Activated CD4-positive, alpha-beta memory T cell treated with anti-CD3 and anti-CD28 coated beads for 36 hours (primary cell): Measurements from ENCODE around the gene C11orf54. TPM values are rescaled to one million over a fixed set of nuclear protein-coding genes. Genes with fewer than 3 reads are reported as not detected.
A peak's percentile ranks its signal among the peaks of the same experiment; 100 is the strongest.

Source experiments
- CTCF ChIA-PET: fragments of 350-600 bp; sonication (Branson Sonifier 250); formaldehyde crosslinking; loops from one replicate; lab custom pipeline; 2021; ENCODE audit warnings: antibody characterized with exemption, inconsistent platforms; lab: Charles Lee
- POLR2A ChIA-PET: fragments of 350-600 bp; sonication (Branson Sonifier 250); formaldehyde crosslinking; loops from one replicate; lab custom pipeline; 2021; ENCODE audit warnings: antibody characterized with exemption; lab: Charles Lee
- DNase-seq: peaks from one replicate; pipeline ENCODE4 v3.0.0-alpha.2; 2020
- H3K27ac Mint-ChIP-seq: one replicate; pipeline ENCODE4 v1.8.0; 2021; ENCODE audit warnings: mixed read lengths
- H3K27me3 Mint-ChIP-seq: one replicate; pipeline ENCODE4 v1.8.0; 2021; ENCODE audit warnings: mixed read lengths
- H3K36me3 Mint-ChIP-seq: one replicate; pipeline ENCODE4 v1.8.0; 2021; ENCODE audit warnings: mixed read lengths
- H3K4me1 Mint-ChIP-seq: one replicate; pipeline ENCODE4 v1.8.0; 2021; ENCODE audit warnings: low read depth, mixed read lengths
- H3K4me3 Mint-ChIP-seq: one replicate; pipeline ENCODE4 v1.8.0; 2021; ENCODE audit warnings: mild to moderate bottlenecking, mixed read lengths
- H3K9me3 Mint-ChIP-seq: one replicate; pipeline ENCODE4 v1.8.0; 2021; ENCODE audit warnings: mixed read lengths
- intact Hi-C: fragments of 100-400 bp; cut with micrococcal nuclease; formaldehyde crosslinking; loops from one replicate; pipeline ENCODE4 v1.15.1; 2023
- total RNA-seq, 2 experiments: library from RNA; stranded (reverse); gene quantifications; one replicate each; pipeline ENCODE4 v1.2.3, GENCODE V29; 2021

The C11orf54 gene
- 10 to 100 TPM; 21.6 to 23.7 TPM for total RNA-seq

- DNase-seq: peak; percentile 97
- Mint-ChIP-seq H3K4me1 (peaks cover 39% of the 10 kb centered on the region), H3K36me3 (peaks cover 57% of the 10 kb centered on the region), H3K9me3 (no peaks in the 10 kb centered on the region), H3K27ac (peak within 1 kb of the TSS; percentile 100), H3K4me3 (peak within 1 kb of the TSS; percentile 100), H3K27me3 (no peaks in the 10 kb centered on the region)
- ChIA-PET CTCF (interaction anchor here (0.8 to 3.5 kb wide), 4 partner anchors 15 to 1326 kb away, joined by 3 to 40 read pairs (median 4); partner anchors contain the start of genes MED17 and SRSF8), POLR2A (interaction anchor here (0.8 to 7.6 kb wide), 9 partner anchors 9 to 544 kb away, joined by 3 to 126 read pairs (median 13); partner anchors contain the start of genes CEP295, MED17, PANX1 and SLC36A4)
- intact Hi-C loops: loop anchor here (1.0 to 2.0 kb wide), 6 partner anchors 43 to 802 kb away; partner anchors contain the start of genes ANKRD49, CEP295, FUT4 and MED17
Measured at GRCh38 chr11:93741094-93741881, at the start of gene C11orf54, which contains the start of gene TAF1D. TSS of gene C11orf54 (plus strand) at chr11:93741672. CDS start at chr11:93747394, 5,722 bp downstream. TSS of gene TAF1D (minus strand) at chr11:93741495. CDS start at chr11:93739304, 2,191 bp downstream.

GRCh38 chr11:93694109-93694508 lies 47.4 kb upstream of the C11orf54 start:
- no peak for DNase-seq
- no peak overlapping the region for H3K4me3 Mint-ChIP-seq
- POLR2A ChIA-PET: no interaction called here
- H3K4me1 Mint-ChIP-seq: peaks cover 8% of the 10 kb centered on the region
- no peak overlapping the region for H3K27ac Mint-ChIP-seq
- CTCF ChIA-PET: no interaction called here
- no peaks in the 10 kb centered on the region for H3K27me3 Mint-ChIP-seq
- no peaks in the 10 kb centered on the region for H3K9me3 Mint-ChIP-seq
- intact Hi-C loops: no loop called here
- peaks cover 63% of the 10 kb centered on the region for H3K36me3 Mint-ChIP-seq

GRCh38 chr11:93694557-93694956 lies 46.9 kb upstream of the C11orf54 start:
- ChIA-PET CTCF (no interaction called here), POLR2A (no interaction called here)
- peaks cover 63% of the 10 kb centered on the region for H3K36me3 Mint-ChIP-seq
- H3K27me3 Mint-ChIP-seq: no peaks in the 10 kb centered on the region
- no peak overlapping the region for H3K4me3 Mint-ChIP-seq
- no peaks in the 10 kb centered on the region for H3K9me3 Mint-ChIP-seq
- H3K4me1 Mint-ChIP-seq: peaks cover 4% of the 10 kb centered on the region
- no peak for DNase-seq
- intact Hi-C loops: no loop called here
- H3K27ac Mint-ChIP-seq: no peak overlapping the region

GRCh38 chr11:93697611-93698010 lies 43.9 kb upstream of the C11orf54 start:
- H3K27ac Mint-ChIP-seq: no peak overlapping the region
- no peaks in the 10 kb centered on the region for H3K4me1 Mint-ChIP-seq
- POLR2A ChIA-PET: no interaction called here
- DNase-seq: no peak
- H3K27me3 Mint-ChIP-seq: no peaks in the 10 kb centered on the region
- CTCF ChIA-PET: no interaction called here
- H3K4me3 Mint-ChIP-seq: no peak overlapping the region
- intact Hi-C loops: no loop called here
- H3K9me3 Mint-ChIP-seq: no peaks in the 10 kb centered on the region
- H3K36me3 Mint-ChIP-seq: peaks cover 63% of the 10 kb centered on the region

- no peaks in the 10 kb centered on the region for H3K9me3 Mint-ChIP-seq
- H3K27ac Mint-ChIP-seq: no peak overlapping the region
- no peak overlapping the region for H3K4me3 Mint-ChIP-seq
- CTCF ChIA-PET: interaction anchor here (0.6 kb wide), 1 partner anchor 9 kb away, joined by 3 read pairs; no protein-coding TSS in a partner anchor
- intact Hi-C loops: no loop called here
- DNase-seq: no peak
- POLR2A ChIA-PET: no interaction called here
- no peaks in the 10 kb centered on the region for H3K4me1 Mint-ChIP-seq
- H3K36me3 Mint-ChIP-seq: peaks cover 67% of the 10 kb centered on the region
- no peaks in the 10 kb centered on the region for H3K27me3 Mint-ChIP-seq
Measured at GRCh38 chr11:93700830-93701229, 40.6 kb upstream of the C11orf54 start.

- no peaks in the 10 kb centered on the region for H3K27me3 Mint-ChIP-seq
- H3K9me3 Mint-ChIP-seq: peaks cover 11% of the 10 kb centered on the region
- intact Hi-C loops: no loop called here
- peak; percentile 24 for DNase-seq
- H3K4me1 Mint-ChIP-seq: no peaks in the 10 kb centered on the region
- CTCF ChIA-PET: interaction anchor here (0.6 kb wide), 1 partner anchor 23 kb away, joined by 3 read pairs; no protein-coding TSS in a partner anchor
- peaks cover 62% of the 10 kb centered on the region for H3K36me3 Mint-ChIP-seq
- no peak overlapping the region for H3K4me3 Mint-ChIP-seq
- POLR2A ChIA-PET: no interaction called here
- H3K27ac Mint-ChIP-seq: no peak overlapping the region
Measured at GRCh38 chr11:93704237-93704636, 37.2 kb upstream of the C11orf54 start.

GRCh38 chr11:93710239-93710638 lies 31.2 kb upstream of the C11orf54 start:
- Mint-ChIP-seq H3K4me3 (no peak overlapping the region), H3K27me3 (no peaks in the 10 kb centered on the region), H3K36me3 (peaks cover 86% of the 10 kb centered on the region), H3K9me3 (peaks cover 31% of the 10 kb centered on the region), H3K4me1 (no peaks in the 10 kb centered on the region), H3K27ac (no peak overlapping the region)
- no peak for DNase-seq
- ChIA-PET POLR2A (no interaction called here), CTCF (no interaction called here)
- intact Hi-C loops: no loop called here

- ChIA-PET CTCF (no interaction called here), POLR2A (no interaction called here)
- Mint-ChIP-seq H3K36me3 (peaks cover 90% of the 10 kb centered on the region), H3K27ac (no peak overlapping the region), H3K27me3 (no peaks in the 10 kb centered on the region), H3K4me1 (peaks cover 7% of the 10 kb centered on the region), H3K4me3 (no peak overlapping the region), H3K9me3 (peaks cover 31% of the 10 kb centered on the region)
- no peak for DNase-seq
- intact Hi-C loops: no loop called here
Measured at GRCh38 chr11:93712678-93713077, 28.8 kb upstream of the C11orf54 start.

- peaks cover 68% of the 10 kb centered on the region for H3K36me3 Mint-ChIP-seq
- CTCF ChIA-PET: interaction anchor here (0.6 kb wide), 1 partner anchor 81 kb away, joined by 3 read pairs; no protein-coding TSS in a partner anchor
Measured at GRCh38 chr11:93715797-93716396, 25.6 kb upstream of the C11orf54 start.

GRCh38 chr11:93717501-93717900 lies 24.0 kb upstream of the C11orf54 start:
- Mint-ChIP-seq H3K36me3 (peaks cover 64% of the 10 kb centered on the region), H3K27me3 (no peaks in the 10 kb centered on the region), H3K9me3 (no peaks in the 10 kb centered on the region), H3K4me3 (no peak overlapping the region), H3K27ac (no peak overlapping the region), H3K4me1 (peaks cover 17% of the 10 kb centered on the region)
- ChIA-PET POLR2A (no interaction called here), CTCF (no interaction called here)
- no peak for DNase-seq
- intact Hi-C loops: no loop called here

More at GRCh38 chr11:93715797-93716396, 25.6 kb upstream of the C11orf54 start:
- POLR2A ChIA-PET: no interaction called here
- no peak overlapping the region for H3K4me3 Mint-ChIP-seq
- peaks cover 4% of the 10 kb centered on the region for H3K9me3 Mint-ChIP-seq
- H3K27ac Mint-ChIP-seq: no peak overlapping the region
- no peak for DNase-seq
- H3K27me3 Mint-ChIP-seq: no peaks in the 10 kb centered on the region
- peaks cover 17% of the 10 kb centered on the region for H3K4me1 Mint-ChIP-seq
- intact Hi-C loops: no loop called here

GRCh38 chr11:93718057-93718563 lies 23.4 kb upstream of the C11orf54 start:
- no peak for DNase-seq
- H3K4me3 Mint-ChIP-seq: no peak overlapping the region
- intact Hi-C loops: no loop called here
- ChIA-PET POLR2A (no interaction called here), CTCF (interaction anchor here (0.8 kb wide), 1 partner anchor 75 kb away, joined by 4 read pairs; no protein-coding TSS in a partner anchor)
- peaks cover 61% of the 10 kb centered on the region for H3K36me3 Mint-ChIP-seq
- H3K9me3 Mint-ChIP-seq: no peaks in the 10 kb centered on the region
- H3K27me3 Mint-ChIP-seq: no peaks in the 10 kb centered on the region
- H3K27ac Mint-ChIP-seq: peak overlapping the region; percentile 39
- H3K4me1 Mint-ChIP-seq: peaks cover 17% of the 10 kb centered on the region

GRCh38 chr11:93719310-93719709 lies 22.2 kb upstream of the C11orf54 start:
- DNase-seq: no peak
- Mint-ChIP-seq H3K4me3 (no peak overlapping the region), H3K36me3 (peaks cover 52% of the 10 kb centered on the region), H3K9me3 (no peaks in the 10 kb centered on the region), H3K27me3 (no peaks in the 10 kb centered on the region), H3K4me1 (peaks cover 17% of the 10 kb centered on the region), H3K27ac (no peak overlapping the region)
- ChIA-PET POLR2A (interaction anchor here (0.8 kb wide), 1 partner anchor 65 kb away, joined by 3 read pairs; the partner anchor contains the start of gene MED17), CTCF (no interaction called here)
- intact Hi-C loops: no loop called here
